COLO668 (cell line): ENCODE data around the gene GPR156.

ENCODE experiments used
- DNase-seq: peaks from one replicate; lab custom pipeline; 2025; ENCODE audit not compliant: unreplicated experiment; lab: John Stamatoyannopoulos, UW

GPR156 gene

GRCh38 chr3:120198305-120198878, 86.6 kb downstream of the GPR156 start:
- DNase-seq, result no peak

- no peak for DNase-seq
Measured at GRCh38 chr3:120196812-120197211, 88.2 kb downstream of the GPR156 start.

GRCh38 chr3:120196333-120196732, 88.7 kb downstream of the GPR156 start:
- DNase-seq, result no peak

- DNase-seq, result no peak
Measured at GRCh38 chr3:120193554-120193953, 91.5 kb downstream of the GPR156 start.

GRCh38 chr3:120192579-120192978, 92.4 kb downstream of the GPR156 start:
- DNase-seq, result no peak

GRCh38 chr3:120192159-120192558, 92.9 kb downstream of the GPR156 start:
- no peak for DNase-seq

- DNase-seq, result no peak
Measured at GRCh38 chr3:120182613-120183511, 102.2 kb downstream of the GPR156 start.

- no peak for DNase-seq
Measured at GRCh38 chr3:120181632-120182031, 103.4 kb downstream of the GPR156 start.

GRCh38 chr3:120180731-120181412, 104.2 kb downstream of the GPR156 start:
- no peak for DNase-seq

- DNase-seq, result peak; percentile 3
Measured at GRCh38 chr3:120177707-120178306, 107.2 kb downstream of the GPR156 start.

GRCh38 chr3:120177151-120177550, 107.9 kb downstream of the GPR156 start:
- peak; percentile 31 for DNase-seq

GRCh38 chr3:120174811-120175539, 110.0 kb downstream of the GPR156 start:
- no peak for DNase-seq

GRCh38 chr3:120173056-120173675, 111.9 kb downstream of the GPR156 start:
- no peak for DNase-seq

GRCh38 chr3:120172070-120172469, 113.0 kb downstream of the GPR156 start:
- no peak for DNase-seq

GRCh38 chr3:120171134-120171873, 113.7 kb downstream of the GPR156 start:
- peak; percentile 22 for DNase-seq

GRCh38 chr3:120170223-120170622, 114.8 kb downstream of the GPR156 start:
- DNase-seq, result peak; percentile 32

- DNase-seq, result no peak
Measured at GRCh38 chr3:120169407-120169806, 115.6 kb downstream of the GPR156 start.

GRCh38 chr3:120168611-120169010, 116.4 kb downstream of the GPR156 start:
- no peak for DNase-seq

GRCh38 chr3:120168038-120168437, 117.0 kb downstream of the GPR156 start:
- no peak for DNase-seq

GRCh38 chr3:120167488-120167887, 117.5 kb downstream of the GPR156 start:
- no peak for DNase-seq
